Trophoblast cell (in vitro differentiated cells and primary cell): ENCODE data around the gene SH3BGRL2.

Source experiments
- DNase-seq, 2 donors: peaks; one replicate each; pipeline ENCODE4 v3.0.0-alpha.2; 2016
- H2AFZ ChIP-seq: 2 replicates; pipeline ENCODE4 v1.6.1; 2013; ENCODE audit warnings: low read length, moderate library complexity, mild to moderate bottlenecking; ENCODE audit not compliant: insufficient read depth, poor library complexity
- H2AK5ac ChIP-seq: 2 replicates; pipeline ENCODE4 v1.6.1; 2013; ENCODE audit warnings: mild to moderate bottlenecking, low read length
- H2BK120ac ChIP-seq: 2 replicates; pipeline ENCODE4 v1.6.1; 2013; ENCODE audit warnings: low read length, mild to moderate bottlenecking, moderate library complexity; ENCODE audit not compliant: insufficient read depth, poor library complexity
- H2BK12ac ChIP-seq: 2 replicates; pipeline ENCODE4 v1.6.1; 2013; ENCODE audit warnings: mild to moderate bottlenecking, low read length, moderate library complexity
- H2BK5ac ChIP-seq: 2 replicates; pipeline ENCODE4 v1.6.1; 2013; ENCODE audit warnings: low read length, low read depth, moderate library complexity, mild to moderate bottlenecking; ENCODE audit not compliant: poor library complexity
- H3K14ac ChIP-seq: 2 replicates; pipeline ENCODE4 v1.6.1; 2013; ENCODE audit warnings: mild to moderate bottlenecking, low read length
- H3K18ac ChIP-seq: 2 replicates; pipeline ENCODE4 v1.6.1; 2013; ENCODE audit warnings: mild to moderate bottlenecking, low read length
- H3K23ac ChIP-seq: 2 replicates; pipeline ENCODE4 v1.6.1; 2013; ENCODE audit warnings: low read length
- H3K27ac ChIP-seq: 2 replicates; pipeline ENCODE4 v1.5.1; 2013; ENCODE audit warnings: low read depth, mild to moderate bottlenecking, inconsistent platforms, low read length, moderate library complexity
- H3K27me3 ChIP-seq: 2 replicates; pipeline ENCODE4 v1.6.1; 2013; ENCODE audit warnings: inconsistent platforms, mild to moderate bottlenecking, low read length, moderate library complexity; ENCODE audit not compliant: insufficient read depth
- H3K36me3 ChIP-seq, 2 experiments: 1 replicate in 1 of 2; 2 replicates in 1 of 2; pipeline ENCODE4 v1.6.1; 2013; ENCODE audit warnings: low read length in 2 of 2, mild to moderate bottlenecking in 2 of 2, moderate library complexity in 1 of 2; ENCODE audit not compliant: insufficient read depth in 2 of 2, control insufficient read depth in 1 of 2
- H3K4ac ChIP-seq: 2 replicates; pipeline ENCODE4 v1.6.1; 2013; ENCODE audit warnings: low read depth, mild to moderate bottlenecking, low read length, moderate library complexity
- H3K4me1 ChIP-seq, 2 experiments: 1 replicate in 1 of 2; 2 replicates in 1 of 2; pipeline ENCODE4 v1.6.1; 2013; ENCODE audit warnings: low read length in 2 of 2, mild to moderate bottlenecking in 2 of 2, moderate library complexity in 1 of 2; ENCODE audit not compliant: insufficient read depth in 2 of 2, control insufficient read depth in 1 of 2
- H3K4me2 ChIP-seq: 2 replicates; pipeline ENCODE4 v1.6.1; 2013; ENCODE audit warnings: inconsistent platforms, mild to moderate bottlenecking, low read length, moderate library complexity
- H3K4me3 ChIP-seq: 2 replicates; pipeline ENCODE4 v1.5.1; 2013; ENCODE audit warnings: mild to moderate bottlenecking, low read depth, low read length, inconsistent platforms
- H3K79me1 ChIP-seq: one replicate; pipeline ENCODE4 v1.6.1; 2013; ENCODE audit warnings: low read length
- H3K79me2 ChIP-seq: 2 replicates; pipeline ENCODE4 v1.6.1; 2013; ENCODE audit warnings: low read length, mild to moderate bottlenecking; ENCODE audit not compliant: control insufficient read depth, insufficient read depth, poor library complexity
- H3K9ac ChIP-seq: 2 replicates; pipeline ENCODE4 v1.6.1; 2013; ENCODE audit warnings: mild to moderate bottlenecking, low read length
- H3K9me3 ChIP-seq: 2 replicates; pipeline ENCODE4 v1.6.1; 2013; ENCODE audit warnings: low read depth, mild to moderate bottlenecking, control low read depth, inconsistent platforms, low read length; ENCODE audit not compliant: insufficient read depth
- H4K12ac ChIP-seq: 2 replicates; pipeline ENCODE4 v1.6.1; 2013; ENCODE audit warnings: low read depth, mild to moderate bottlenecking, low read length, moderate library complexity
- H4K8ac ChIP-seq: 2 replicates; pipeline ENCODE4 v1.6.1; 2013; ENCODE audit warnings: low read depth, mild to moderate bottlenecking, low read length, moderate library complexity
- H4K91ac ChIP-seq: one replicate; pipeline ENCODE4 v1.6.1; 2013; ENCODE audit warnings: low read depth, mild to moderate bottlenecking, low read length, moderate library complexity
- WGBS: extraction: QIAGEN DNeasy Blood & Tissue Kit; methylation state at CpG from one replicate; pipeline ENCODE4 v1.1.7; 2013; ENCODE audit warnings: missing lambda C conversion rate; ENCODE audit not compliant: insufficient read length, insufficient coverage; ENCODE audit errors: extremely low coverage; 5-methylcytosine and 5-hydroxymethylcytosine counted together

The SH3BGRL2 gene

GRCh38 chr6:79719248-79719960 lies 88.3 kb downstream of the SH3BGRL2 start:
- no peak for DNase-seq
- Histone ChIP-seq H3K4me3 (no peak overlapping the region), H4K12ac (no peak overlapping the region), H3K79me1 (no peaks in the 10 kb centered on the region), H2BK120ac (no peak overlapping the region), H3K27ac (no peak overlapping the region), H3K4me1 (no peaks in the 10 kb centered on the region), H2BK5ac (no peak overlapping the region), H3K9ac (no peak overlapping the region), H4K91ac (no peak overlapping the region), H3K18ac (no peak overlapping the region), H2BK12ac (no peak overlapping the region), H3K36me3 (no peaks in the 10 kb centered on the region), H2AK5ac (no peak overlapping the region), H3K27me3 (no peaks in the 10 kb centered on the region), H4K8ac (no peak overlapping the region), H3K79me2 (no peaks in the 10 kb centered on the region), H3K4me2 (no peak overlapping the region), H3K14ac (no peak overlapping the region), H3K23ac (no peak overlapping the region), H3K9me3 (no peaks in the 10 kb centered on the region), H2AFZ (no peak overlapping the region), H3K4ac (no peak overlapping the region)
- no CpG with 5 or more reads among the region's 6 CpGs for WGBS

- H4K91ac ChIP-seq: no peak overlapping the region
- no peak overlapping the region for H3K4me3 ChIP-seq
- no CpG with 5 or more reads among the region's 2 CpGs for WGBS
- no peak overlapping the region for H3K27ac ChIP-seq
- no peak overlapping the region for H3K4me2 ChIP-seq
- no peak overlapping the region for H4K12ac ChIP-seq
- no peaks in the 10 kb centered on the region for H3K27me3 ChIP-seq
- no peak overlapping the region for H2AFZ ChIP-seq
- H3K23ac ChIP-seq: no peak overlapping the region
- peaks cover 2% of the 10 kb centered on the region for H3K79me2 ChIP-seq
- H4K8ac ChIP-seq: no peak overlapping the region
- no peak overlapping the region for H2BK120ac ChIP-seq
- no peak overlapping the region for H2BK12ac ChIP-seq
- no peak overlapping the region for H3K4ac ChIP-seq
- H3K36me3 ChIP-seq: no peaks in the 10 kb centered on the region
- H3K18ac ChIP-seq: no peak overlapping the region
- peaks cover 3% of the 10 kb centered on the region in 2 experiments for H3K4me1 ChIP-seq
- no peak overlapping the region for H2BK5ac ChIP-seq
- no peak overlapping the region for H3K9ac ChIP-seq
- H2AK5ac ChIP-seq: no peak overlapping the region
- DNase-seq: no peak
- H3K79me1 ChIP-seq: no peaks in the 10 kb centered on the region
- no peaks in the 10 kb centered on the region for H3K9me3 ChIP-seq
- H3K14ac ChIP-seq: no peak overlapping the region
These were observed 93.7 kb downstream of the SH3BGRL2 start for GRCh38 chr6:79724816-79725215.

GRCh38 chr6:79731471-79731870 lies 100.3 kb downstream of the SH3BGRL2 start:
- no peak overlapping the region for H2AFZ ChIP-seq
- H3K79me1 ChIP-seq: no peaks in the 10 kb centered on the region
- DNase-seq: no peak
- H4K8ac ChIP-seq: no peak overlapping the region
- no peak overlapping the region for H4K91ac ChIP-seq
- H3K14ac ChIP-seq: no peak overlapping the region
- no peak overlapping the region for H3K4me2 ChIP-seq
- no peak overlapping the region for H2BK120ac ChIP-seq
- H3K79me2 ChIP-seq: no peaks in the 10 kb centered on the region
- no peaks in the 10 kb centered on the region for H3K36me3 ChIP-seq
- no CpG with 5 or more reads among the region's 4 CpGs for WGBS
- no peak overlapping the region for H3K18ac ChIP-seq
- H3K9ac ChIP-seq: no peak overlapping the region
- H3K4me3 ChIP-seq: no peak overlapping the region
- H3K23ac ChIP-seq: no peak overlapping the region
- no peak overlapping the region for H2BK12ac ChIP-seq
- no peak overlapping the region for H3K4ac ChIP-seq
- no peak overlapping the region for H3K27ac ChIP-seq
- no peaks in the 10 kb centered on the region for H3K27me3 ChIP-seq
- no peak overlapping the region for H2AK5ac ChIP-seq
- H2BK5ac ChIP-seq: no peak overlapping the region
- no peaks in the 10 kb centered on the region for H3K9me3 ChIP-seq
- no peak overlapping the region for H4K12ac ChIP-seq
- H3K4me1 ChIP-seq: no peaks in the 10 kb centered on the region

- no peak overlapping the region for H2BK5ac ChIP-seq
- no peak overlapping the region for H2AFZ ChIP-seq
- no peak overlapping the region for H3K18ac ChIP-seq
- no peak overlapping the region for H2BK12ac ChIP-seq
- no peak overlapping the region for H2BK120ac ChIP-seq
- no peaks in the 10 kb centered on the region for H3K4me1 ChIP-seq
- H3K9me3 ChIP-seq: no peaks in the 10 kb centered on the region
- H3K27ac ChIP-seq: no peak overlapping the region
- no peak for DNase-seq
- H3K79me1 ChIP-seq: no peaks in the 10 kb centered on the region
- no peak overlapping the region for H3K9ac ChIP-seq
- no peak overlapping the region for H2AK5ac ChIP-seq
- H3K14ac ChIP-seq: no peak overlapping the region
- no peaks in the 10 kb centered on the region for H3K79me2 ChIP-seq
- no peak overlapping the region for H4K8ac ChIP-seq
- WGBS: no CpG with 5 or more reads among the region's 4 CpGs
- H4K91ac ChIP-seq: no peak overlapping the region
- no peak overlapping the region for H3K23ac ChIP-seq
- H3K27me3 ChIP-seq: no peaks in the 10 kb centered on the region
- H4K12ac ChIP-seq: no peak overlapping the region
- H3K4me2 ChIP-seq: no peak overlapping the region
- no peak overlapping the region for H3K4ac ChIP-seq
- no peaks in the 10 kb centered on the region for H3K36me3 ChIP-seq
- no peak overlapping the region for H3K4me3 ChIP-seq
These were observed 102.3 kb downstream of the SH3BGRL2 start for GRCh38 chr6:79733388-79733787.
